Loucy (cell line): ENCODE data around the gene CNTN5.

Experiments used
- H2AFZ ChIP-seq: fragments of 200-600 bp; sonication (generic); 2 replicates; pipeline ENCODE4 v1.6.0; 2016; ENCODE audit warnings: antibody characterized with exemption, mild to moderate bottlenecking, low read length, moderate library complexity
- H3F3A ChIP-seq: fragments of 200-600 bp; 2 replicates; pipeline ENCODE4 v1.6.0; 2016; ENCODE audit warnings: antibody characterized with exemption, low read depth, mild to moderate bottlenecking
- H3K27me3 ChIP-seq: fragments of 200-600 bp; sonication (generic); 2 replicates; pipeline ENCODE4 v1.6.1; 2014; ENCODE audit warnings: low read length, mild to moderate bottlenecking; ENCODE audit not compliant: insufficient read depth, poor library complexity, severe bottlenecking
- H3K36me3 ChIP-seq: fragments of 200-600 bp; sonication (generic); 2 replicates; pipeline ENCODE4 v1.6.1; 2016; ENCODE audit warnings: low read length; ENCODE audit not compliant: insufficient read depth
- H3K4me1 ChIP-seq: fragments of 200-600 bp; sonication (generic); 2 replicates; pipeline ENCODE4 v1.5.1; 2014; ENCODE audit warnings: low read length, mild to moderate bottlenecking; ENCODE audit not compliant: insufficient read depth, poor library complexity, severe bottlenecking
- H3K4me2 ChIP-seq: fragments of 200-600 bp; sonication (generic); 2 replicates; pipeline ENCODE4 v1.6.0; 2014; ENCODE audit warnings: antibody characterized with exemption, low read length, low read depth, mild to moderate bottlenecking; ENCODE audit not compliant: poor library complexity, severe bottlenecking
- H3K4me3 ChIP-seq: fragments of 200-600 bp; sonication (generic); 2 replicates; pipeline ENCODE4 v1.5.1; 2014; ENCODE audit warnings: low read length, mild to moderate bottlenecking, mixed read lengths; ENCODE audit not compliant: poor library complexity, severe bottlenecking
- H3K79me2 ChIP-seq: fragments of 200-600 bp; sonication (generic); 2 replicates; pipeline ENCODE4 v1.6.1; 2014; ENCODE audit warnings: low read length; ENCODE audit not compliant: insufficient read depth
- H3K9ac ChIP-seq: fragments of 200-600 bp; sonication (generic); 2 replicates; pipeline ENCODE4 v1.6.0; 2014; ENCODE audit warnings: mild to moderate bottlenecking, low read depth, low read length, moderate library complexity; ENCODE audit not compliant: poor library complexity, severe bottlenecking
- H3K9me2 ChIP-seq: fragments of 200-600 bp; sonication (generic); replicated peaks from 2 replicates; pipeline ENCODE4 v1.6.1; 2016; ENCODE audit warnings: low read depth, low read length, mixed read lengths
- H3K9me3 ChIP-seq: fragments of 200-600 bp; sonication (generic); 2 replicates; pipeline ENCODE4 v1.6.1; 2014; ENCODE audit warnings: mild to moderate bottlenecking, antibody characterized with exemption, low read length, low read depth; ENCODE audit not compliant: insufficient read depth
- H4K20me1 ChIP-seq: fragments of 200-600 bp; sonication (generic); 2 replicates; pipeline ENCODE4 v1.6.0; 2014; ENCODE audit warnings: antibody characterized with exemption, low read length, mild to moderate bottlenecking; ENCODE audit not compliant: insufficient read depth, poor library complexity, severe bottlenecking
- EZH2phosphoT487 ChIP-seq: fragments of 200-600 bp; IDR thresholded peaks from 2 replicates; pipeline ENCODE4 v1.6.1; 2018; ENCODE audit warnings: antibody characterized with exemption, mild to moderate bottlenecking, moderate library complexity, borderline replicate concordance
- TF ChIP-seq, protein P1 (sequence below): fragments of 200-600 bp; sonication (generic); conservative IDR thresholded peaks from 2 replicates; pipeline ENCODE4 v1.5.1; 2014; ENCODE audit warnings: mild to moderate bottlenecking, antibody characterized with exemption, low read length

The CNTN5 gene

DNA sequence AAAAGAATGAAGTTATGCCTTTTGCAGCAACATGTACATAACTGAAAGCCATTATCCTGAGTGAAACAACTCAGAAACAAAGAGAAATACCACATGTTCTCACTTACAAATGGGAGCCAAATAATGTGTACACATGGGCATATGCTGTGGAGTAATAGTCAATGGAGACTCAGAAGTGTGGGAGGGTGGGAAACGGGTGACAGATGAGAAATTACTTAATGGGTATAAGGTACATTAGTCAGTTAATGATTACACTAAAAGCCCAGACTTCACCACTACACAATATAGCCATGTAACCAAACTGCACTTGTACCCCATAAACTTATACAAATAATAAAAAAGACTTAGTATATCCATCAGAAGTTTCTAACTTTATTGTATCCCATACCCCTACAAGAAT lies 992.3 kb downstream of the CNTN5 start:
- H3F3A ChIP-seq = no peaks in the 10 kb centered on the region
- H3K27me3 ChIP-seq = no peaks in the 10 kb centered on the region
- TF ChIP-seq, protein P1, sequence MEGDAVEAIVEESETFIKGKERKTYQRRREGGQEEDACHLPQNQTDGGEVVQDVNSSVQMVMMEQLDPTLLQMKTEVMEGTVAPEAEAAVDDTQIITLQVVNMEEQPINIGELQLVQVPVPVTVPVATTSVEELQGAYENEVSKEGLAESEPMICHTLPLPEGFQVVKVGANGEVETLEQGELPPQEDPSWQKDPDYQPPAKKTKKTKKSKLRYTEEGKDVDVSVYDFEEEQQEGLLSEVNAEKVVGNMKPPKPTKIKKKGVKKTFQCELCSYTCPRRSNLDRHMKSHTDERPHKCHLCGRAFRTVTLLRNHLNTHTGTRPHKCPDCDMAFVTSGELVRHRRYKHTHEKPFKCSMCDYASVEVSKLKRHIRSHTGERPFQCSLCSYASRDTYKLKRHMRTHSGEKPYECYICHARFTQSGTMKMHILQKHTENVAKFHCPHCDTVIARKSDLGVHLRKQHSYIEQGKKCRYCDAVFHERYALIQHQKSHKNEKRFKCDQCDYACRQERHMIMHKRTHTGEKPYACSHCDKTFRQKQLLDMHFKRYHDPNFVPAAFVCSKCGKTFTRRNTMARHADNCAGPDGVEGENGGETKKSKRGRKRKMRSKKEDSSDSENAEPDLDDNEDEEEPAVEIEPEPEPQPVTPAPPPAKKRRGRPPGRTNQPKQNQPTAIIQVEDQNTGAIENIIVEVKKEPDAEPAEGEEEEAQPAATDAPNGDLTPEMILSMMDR = no peak
- TF ChIP-seq EZH2phosphoT487 = no peak
- no peak overlapping the region for H3K4me2 ChIP-seq
- no peak overlapping the region for H3K4me3 ChIP-seq
- H3K9ac ChIP-seq = no peak overlapping the region
- H3K79me2 ChIP-seq = no peaks in the 10 kb centered on the region
- no peak overlapping the region for H2AFZ ChIP-seq
- no peaks in the 10 kb centered on the region for H3K9me2 ChIP-seq
- H3K9me3 ChIP-seq = no peaks in the 10 kb centered on the region
- no peaks in the 10 kb centered on the region for H3K36me3 ChIP-seq
- H3K4me1 ChIP-seq = no peaks in the 10 kb centered on the region
- no peaks in the 10 kb centered on the region for H4K20me1 ChIP-seq

DNA sequence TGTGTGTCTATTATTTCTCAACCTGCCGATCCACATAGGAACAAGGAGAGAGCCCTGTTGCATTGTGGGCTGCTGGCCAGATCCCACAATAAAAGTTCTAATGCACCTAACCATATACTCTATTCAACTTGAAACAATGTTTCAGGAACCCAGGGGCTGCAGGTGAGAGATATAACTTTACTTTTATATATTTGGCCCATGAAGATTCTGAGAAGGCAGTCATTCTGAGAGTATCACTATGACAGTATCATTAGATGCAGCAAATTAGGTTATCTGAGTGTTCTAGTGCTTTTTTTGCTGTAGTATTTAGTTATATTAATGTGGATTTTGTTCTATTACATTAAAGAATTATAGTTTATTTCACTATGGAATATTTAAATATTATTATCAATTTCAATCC lies 1011.2 kb downstream of the CNTN5 start:
- Histone ChIP-seq H3K9me3 (no peaks in the 10 kb centered on the region), H4K20me1 (no peaks in the 10 kb centered on the region), H3K4me2 (no peak overlapping the region), H3K79me2 (no peaks in the 10 kb centered on the region), H3K9me2 (no peaks in the 10 kb centered on the region), H3K27me3 (no peaks in the 10 kb centered on the region), H2AFZ (no peak overlapping the region), H3K4me3 (no peak overlapping the region), H3K4me1 (no peaks in the 10 kb centered on the region), H3K36me3 (no peaks in the 10 kb centered on the region), H3K9ac (no peak overlapping the region), H3F3A (no peaks in the 10 kb centered on the region)
- no peak for TF ChIP-seq EZH2phosphoT487
- TF ChIP-seq, protein P1 = no peak

DNA sequence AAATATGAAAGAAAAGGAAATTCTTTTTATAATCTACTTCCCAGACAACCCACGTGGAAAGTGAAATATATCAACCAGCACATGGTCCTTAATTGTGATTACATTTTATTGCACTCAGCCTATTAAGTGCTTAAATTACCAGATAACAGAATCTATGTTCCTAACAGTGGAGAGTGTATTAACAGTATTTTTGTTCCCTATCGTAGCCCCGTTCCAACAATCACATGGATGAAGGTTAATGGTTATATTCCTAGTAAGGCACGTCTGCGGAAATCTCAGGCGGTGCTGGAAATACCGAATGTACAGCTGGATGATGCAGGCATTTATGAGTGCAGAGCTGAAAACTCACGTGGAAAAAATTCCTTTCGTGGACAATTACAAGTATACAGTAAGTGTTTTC lies 1040.3 kb downstream of the CNTN5 start:
- Histone ChIP-seq H3K9me3 (no peaks in the 10 kb centered on the region), H4K20me1 (no peaks in the 10 kb centered on the region), H3K4me2 (no peak overlapping the region), H3K36me3 (no peaks in the 10 kb centered on the region), H3K79me2 (no peaks in the 10 kb centered on the region), H2AFZ (no peak overlapping the region), H3K27me3 (no peaks in the 10 kb centered on the region), H3K9ac (no peak overlapping the region), H3K4me1 (no peaks in the 10 kb centered on the region), H3K9me2 (no peaks in the 10 kb centered on the region; the same call in 1 of the 2 replicates), H3F3A (no peaks in the 10 kb centered on the region), H3K4me3 (no peak overlapping the region)
- TF ChIP-seq, protein P1 = no peak
- no peak for TF ChIP-seq EZH2phosphoT487
